Type B pancreatic cell (in vitro differentiated cells): ENCODE data around the gene TRPM3. TPM values are rescaled to one million over a fixed set of nuclear protein-coding genes. Genes with fewer than 3 reads are reported as not detected.

Experiments
- DNase-seq: peaks from one replicate; pipeline ENCODE4 v3.0.0; 2021; ENCODE audit warnings: mixed read lengths; ENCODE audit not compliant: unreplicated experiment; ENCODE audit errors: extremely low spot score
- H3K27ac Mint-ChIP-seq: 2 replicates; pipeline ENCODE4 v1.8.0; 2021; ENCODE audit warnings: mild to moderate bottlenecking, mixed read lengths
- H3K27me3 Mint-ChIP-seq: 2 replicates; pipeline ENCODE4 v1.8.0; 2021; ENCODE audit warnings: mixed read lengths
- H3K36me3 Mint-ChIP-seq: 2 replicates; pipeline ENCODE4 v1.8.0; 2021; ENCODE audit warnings: mixed read lengths
- H3K4me1 Mint-ChIP-seq: one replicate; pipeline ENCODE4 v1.8.0; 2021; ENCODE audit warnings: mixed read lengths; ENCODE audit not compliant: unreplicated experiment
- H3K4me3 Mint-ChIP-seq: 2 replicates; pipeline ENCODE4 v1.8.0; 2021; ENCODE audit warnings: mild to moderate bottlenecking, mixed read lengths
- H3K9me3 Mint-ChIP-seq: 2 replicates; pipeline ENCODE4 v1.8.0; 2021; ENCODE audit warnings: mixed read lengths
- CTCF ChIP-seq: fragments of 200-600 bp; sonication (generic); conservative IDR thresholded peaks from 2 replicates; pipeline ENCODE4 v1.5.0; 2021; ENCODE audit warnings: antibody characterized with exemption, mild to moderate bottlenecking
- total RNA-seq: library from RNA; stranded (reverse); gene quantifications from 2 replicates; pipeline ENCODE4 v1.2.1, GENCODE V29; 2021; ENCODE audit warnings: low replicate concordance

Gene TRPM3
- total RNA-seq, 1 donor from 2014 or later = 17.0 TPM

DNA sequence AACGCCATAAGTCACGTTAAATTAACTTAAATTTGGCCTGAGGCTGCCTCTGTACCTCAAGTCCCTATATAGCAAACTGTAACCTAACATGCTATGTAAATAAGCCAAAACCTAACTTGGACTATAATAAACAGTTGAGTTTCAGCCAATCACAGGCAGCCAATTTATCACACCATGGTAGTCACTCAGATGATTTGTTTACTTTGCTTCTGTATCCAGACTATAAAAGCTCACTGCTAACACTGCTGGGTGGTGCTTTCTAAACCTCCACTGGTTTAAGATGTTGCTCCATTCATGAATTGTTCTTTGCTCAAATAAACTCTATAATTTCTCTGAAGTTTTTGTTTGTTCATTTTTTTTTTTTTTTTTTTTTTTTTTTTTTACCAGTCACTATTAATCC, 62.8 kb downstream of the TRPM3 start:
- Mint-ChIP-seq H3K27ac (no peak overlapping the region), H3K4me3 (no peak overlapping the region), H3K9me3 (no peaks in the 10 kb centered on the region), H3K27me3 (no peaks in the 10 kb centered on the region), H3K36me3 (no peaks in the 10 kb centered on the region), H3K4me1 (no peaks in the 10 kb centered on the region)
- DNase-seq = no peak
- no peak for TF ChIP-seq CTCF

GRCh38 chr9:71052287-71052686, 69.1 kb downstream of the TRPM3 start:
- H3K4me3 Mint-ChIP-seq = no peak overlapping the region
- H3K27ac Mint-ChIP-seq = no peak overlapping the region
- TF ChIP-seq CTCF = no peak
- no peaks in the 10 kb centered on the region for H3K36me3 Mint-ChIP-seq
- no peak for DNase-seq
- H3K9me3 Mint-ChIP-seq = no peaks in the 10 kb centered on the region
- H3K27me3 Mint-ChIP-seq = no peaks in the 10 kb centered on the region
- no peaks in the 10 kb centered on the region for H3K4me1 Mint-ChIP-seq

- no peaks in the 10 kb centered on the region for H3K9me3 Mint-ChIP-seq
- no peaks in the 10 kb centered on the region for H3K36me3 Mint-ChIP-seq
- no peak for DNase-seq
- H3K4me1 Mint-ChIP-seq = no peaks in the 10 kb centered on the region
- no peak overlapping the region for H3K27ac Mint-ChIP-seq
- TF ChIP-seq CTCF = no peak
- H3K4me3 Mint-ChIP-seq = no peak overlapping the region
- H3K27me3 Mint-ChIP-seq = no peaks in the 10 kb centered on the region
Measured at GRCh38 chr9:71048280-71048679, 73.1 kb downstream of the TRPM3 start.

DNA sequence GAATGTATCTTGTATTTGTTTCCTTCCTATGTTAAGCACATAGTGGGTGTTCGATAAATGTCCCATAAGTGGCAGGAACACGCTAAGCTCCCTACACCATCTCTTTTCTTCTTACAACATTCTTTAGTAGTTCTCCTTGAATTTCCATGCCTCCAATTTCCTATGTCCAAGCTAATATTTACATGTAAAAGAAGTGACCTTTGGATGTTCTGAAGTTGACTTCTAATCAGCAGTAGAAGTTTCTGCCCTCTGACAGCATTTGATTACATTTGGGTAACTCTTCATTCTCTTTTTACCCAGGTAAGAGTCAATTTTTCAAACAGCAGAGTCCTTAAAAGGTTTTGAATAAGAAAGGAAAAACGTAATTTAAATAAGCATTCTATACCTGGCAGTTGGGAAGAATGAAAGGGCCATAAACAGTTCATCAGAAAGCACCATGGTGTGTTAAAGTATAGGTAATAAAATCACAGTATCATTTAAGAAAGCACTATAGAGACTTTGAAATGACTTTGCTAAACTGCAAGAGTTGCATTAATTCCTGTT, 78.9 kb downstream of the TRPM3 start:
- H3K27ac Mint-ChIP-seq = no peak overlapping the region
- no peaks in the 10 kb centered on the region for H3K36me3 Mint-ChIP-seq
- no peaks in the 10 kb centered on the region for H3K4me1 Mint-ChIP-seq
- no peaks in the 10 kb centered on the region for H3K27me3 Mint-ChIP-seq
- no peaks in the 10 kb centered on the region for H3K9me3 Mint-ChIP-seq
- TF ChIP-seq CTCF = no peak
- no peak overlapping the region for H3K4me3 Mint-ChIP-seq
- DNase-seq = no peak

DNA sequence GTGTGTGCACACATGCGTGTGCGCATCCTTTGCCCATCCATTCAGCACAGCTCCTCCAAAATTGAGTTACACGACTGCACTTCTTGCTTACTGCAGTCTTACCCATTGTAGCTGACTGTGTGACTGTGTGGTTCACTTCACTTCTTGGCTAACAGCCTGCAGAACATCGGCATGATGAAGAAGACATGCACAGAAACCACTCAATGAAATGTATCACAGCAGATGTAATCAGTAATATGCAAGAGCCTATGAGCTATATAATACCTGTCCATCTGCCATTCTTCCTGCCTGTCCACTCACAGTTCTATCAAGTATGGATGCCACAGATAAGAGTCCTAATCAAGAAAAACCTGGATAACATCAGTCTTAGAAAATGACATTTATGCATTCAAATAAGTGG, 83.9 kb downstream of the TRPM3 start:
- no peak for DNase-seq
- Mint-ChIP-seq H3K27ac (no peak overlapping the region), H3K36me3 (no peaks in the 10 kb centered on the region), H3K27me3 (no peaks in the 10 kb centered on the region), H3K9me3 (no peaks in the 10 kb centered on the region), H3K4me3 (no peak overlapping the region), H3K4me1 (peaks cover 5% of the 10 kb centered on the region)
- no peak for TF ChIP-seq CTCF

- no peaks in the 10 kb centered on the region for H3K27me3 Mint-ChIP-seq
- H3K4me3 Mint-ChIP-seq = no peak overlapping the region
- TF ChIP-seq CTCF = no peak
- no peak overlapping the region for H3K27ac Mint-ChIP-seq
- no peak for DNase-seq
- no peaks in the 10 kb centered on the region for H3K9me3 Mint-ChIP-seq
- H3K4me1 Mint-ChIP-seq = peaks cover 5% of the 10 kb centered on the region
- H3K36me3 Mint-ChIP-seq = no peaks in the 10 kb centered on the region
Measured at GRCh38 chr9:71036501-71036900, 84.9 kb downstream of the TRPM3 start.
